NCI-H1436 (cell line): ENCODE measurements around the gene BCL2A1.
"Not testable (repeated sequence)": the region's sequence is repeated elsewhere in the genome, so short reads cannot be mapped to it uniquely, and the experiment has no call there.

Source experiments
- DNase-seq: peaks from one replicate; lab custom pipeline; 2025; lab: John Stamatoyannopoulos, UW

The BCL2A1 gene

DNA sequence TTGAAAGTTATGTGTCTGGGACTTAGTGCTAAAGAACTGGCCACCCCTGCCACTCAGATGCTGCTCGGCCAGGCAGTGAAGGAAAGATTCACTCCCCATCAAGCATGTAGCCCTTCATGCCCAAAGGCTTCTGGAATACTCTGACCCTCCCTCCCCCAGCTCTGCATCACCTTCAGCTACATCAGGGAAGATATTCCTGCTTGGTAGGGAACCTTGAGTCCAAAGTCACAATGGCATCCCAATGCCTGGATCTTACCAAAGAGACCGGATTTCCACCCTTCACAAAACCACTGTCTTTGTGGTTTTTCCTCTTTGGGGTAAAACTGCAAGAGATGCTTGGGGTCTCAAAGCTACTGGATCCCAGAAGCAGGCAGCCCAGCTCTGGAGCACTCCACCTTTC, 18.2 kb upstream of the BCL2A1 start:
- no peak for DNase-seq

GRCh38 chr15:79988448-79989117, 17.6 kb upstream of the BCL2A1 start:
- no peak for DNase-seq

GRCh38 chr15:79987969-79988368, 17.0 kb upstream of the BCL2A1 start:
- no peak for DNase-seq

- no peak for DNase-seq
These were observed 16.6 kb upstream of the BCL2A1 start for GRCh38 chr15:79987569-79987955.

GRCh38 chr15:79981831-79982455, 10.9 kb upstream of the BCL2A1 start:
- peak; percentile 7 for DNase-seq

DNA sequence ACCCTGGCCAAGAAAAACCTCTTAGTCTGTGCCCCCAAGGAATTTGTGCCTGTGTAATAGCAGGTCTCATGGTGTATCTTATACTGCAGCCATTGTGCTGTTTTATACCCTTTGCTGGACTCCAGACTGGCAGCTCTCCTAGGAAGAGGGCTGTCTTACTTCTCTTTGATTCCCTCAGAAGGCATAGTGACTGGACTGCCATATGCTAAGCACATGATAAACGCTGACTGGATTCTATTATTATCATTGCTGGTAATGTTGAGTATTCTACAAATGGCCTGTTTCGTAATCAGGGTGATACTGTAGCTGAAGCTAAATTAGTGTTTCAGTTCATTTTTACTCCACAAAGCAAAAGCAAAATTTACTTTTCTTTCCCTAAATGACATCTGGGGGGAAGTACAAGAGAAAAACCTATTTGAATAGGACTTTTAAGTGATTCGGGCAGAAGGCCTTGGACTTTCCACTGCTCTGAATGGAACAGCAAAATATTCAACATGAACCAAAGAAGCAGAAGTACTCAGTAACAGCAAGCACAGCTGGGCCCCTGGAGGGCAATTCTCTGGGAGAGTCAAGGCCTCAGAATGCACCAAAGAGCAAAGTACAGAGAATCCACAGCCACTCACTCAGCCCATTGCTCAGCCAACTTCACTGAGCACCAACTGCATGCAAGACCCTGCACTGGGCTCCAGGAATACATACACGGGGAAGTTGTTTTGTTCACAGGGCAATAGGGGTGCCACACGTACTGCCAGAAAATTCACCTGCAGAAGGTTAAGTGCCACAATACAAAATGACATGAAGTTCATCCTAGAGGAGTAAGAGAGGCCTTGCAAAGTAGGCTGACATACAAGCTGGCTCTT, 7.9 kb upstream of the BCL2A1 start:
- DNase-seq: no peak

- DNase-seq: no peak
These were observed 7.3 kb upstream of the BCL2A1 start for GRCh38 chr15:79978260-79978654.

DNA sequence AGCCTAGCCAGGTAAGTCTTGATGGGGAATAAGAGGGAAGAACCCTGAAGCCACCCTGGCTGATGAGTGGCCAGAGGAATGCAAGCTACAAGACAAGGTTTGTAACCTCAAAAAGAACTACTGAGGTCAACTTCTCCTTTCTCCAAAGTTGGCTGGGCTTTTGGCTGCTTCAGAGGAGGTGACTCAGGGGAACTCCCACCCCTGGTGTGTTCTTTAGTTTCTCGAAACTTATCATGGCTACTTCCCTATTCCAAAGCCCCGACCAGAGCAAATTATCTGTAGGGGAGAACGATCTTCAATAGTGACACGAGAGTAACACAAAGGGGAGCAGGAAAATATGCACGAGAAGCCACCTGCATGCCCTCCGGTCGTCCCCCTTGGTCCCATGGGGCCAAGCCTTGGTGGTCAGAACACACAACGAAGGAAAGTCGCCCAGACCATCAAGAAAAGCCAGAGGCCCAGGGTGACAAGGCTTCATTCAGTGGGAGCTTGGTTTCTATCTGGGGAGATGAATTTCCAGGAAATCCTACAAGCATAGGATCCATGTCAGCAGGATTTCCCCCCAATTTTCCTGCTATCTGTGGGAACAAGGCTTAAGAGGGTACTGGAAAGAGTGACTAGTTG, 6.5 kb upstream of the BCL2A1 start:
- DNase-seq: no peak

DNA sequence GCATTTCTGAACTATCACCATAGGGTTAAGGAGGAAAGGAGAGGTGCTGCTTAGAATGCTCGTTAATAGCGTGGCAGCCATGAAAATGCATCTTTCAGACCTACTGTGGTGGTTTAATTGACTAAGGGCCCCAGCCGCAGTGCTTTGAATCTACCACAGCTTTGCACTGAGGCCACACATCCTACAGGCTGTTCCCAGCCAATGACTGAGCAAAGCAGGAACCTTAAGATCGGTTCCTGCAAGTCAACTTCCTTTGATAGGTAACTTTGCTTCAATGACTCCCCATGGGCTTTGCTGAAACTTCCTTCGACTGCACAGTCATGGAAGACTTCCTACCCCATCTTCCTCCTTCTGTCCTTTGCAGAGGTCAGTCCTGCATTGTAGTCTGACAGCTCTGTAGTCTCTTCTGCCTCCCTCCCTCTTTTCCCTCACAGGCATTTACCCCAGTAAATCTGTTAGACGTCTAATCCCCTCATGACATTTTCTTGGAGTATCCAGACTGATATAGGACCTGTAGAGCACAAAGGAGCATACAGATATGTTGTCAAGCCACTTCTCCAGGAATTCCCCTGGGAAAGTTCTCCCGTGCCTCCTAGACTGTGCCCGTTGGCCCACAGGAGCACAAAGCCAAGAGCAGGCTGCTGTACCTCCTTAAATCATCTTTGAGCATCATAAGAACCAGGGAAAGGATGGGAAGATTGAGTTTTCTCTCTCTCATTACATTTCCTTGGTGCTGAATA, 2.6 kb upstream of the BCL2A1 start:
- DNase-seq: no peak

- no peak for DNase-seq
These were observed 1.9 kb upstream of the BCL2A1 start for GRCh38 chr15:79972863-79973262.

- DNase-seq: no peak
These were observed 815 bp downstream of the BCL2A1 start for GRCh38 chr15:79970181-79970580.

DNA sequence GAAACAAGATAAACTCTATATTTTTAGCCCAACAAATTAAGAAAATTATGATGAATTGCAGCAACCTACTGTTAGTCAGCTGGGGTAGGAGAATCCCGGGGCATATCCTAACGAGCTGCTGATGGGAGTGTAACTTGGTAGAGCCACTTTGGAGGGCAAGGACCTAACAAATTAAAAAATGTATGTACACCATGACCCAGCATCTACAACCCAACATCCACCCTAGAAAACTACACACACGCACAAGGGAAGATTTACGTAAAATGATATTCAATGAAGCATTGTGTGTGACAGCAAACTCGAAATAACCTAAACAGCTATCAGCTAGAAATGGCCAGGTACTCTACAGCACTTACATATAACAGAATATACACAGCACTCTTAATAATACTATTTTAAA, 1.9 kb downstream of the BCL2A1 start:
- DNase-seq: no peak

- no peak for DNase-seq
These were observed 3.5 kb downstream of the BCL2A1 start for GRCh38 chr15:79967298-79968182.

- no peak for DNase-seq
These were observed 4.2 kb downstream of the BCL2A1 start for GRCh38 chr15:79966634-79967297.

- no peak for DNase-seq
These were observed 5.0 kb downstream of the BCL2A1 start for GRCh38 chr15:79965846-79966630.

DNA sequence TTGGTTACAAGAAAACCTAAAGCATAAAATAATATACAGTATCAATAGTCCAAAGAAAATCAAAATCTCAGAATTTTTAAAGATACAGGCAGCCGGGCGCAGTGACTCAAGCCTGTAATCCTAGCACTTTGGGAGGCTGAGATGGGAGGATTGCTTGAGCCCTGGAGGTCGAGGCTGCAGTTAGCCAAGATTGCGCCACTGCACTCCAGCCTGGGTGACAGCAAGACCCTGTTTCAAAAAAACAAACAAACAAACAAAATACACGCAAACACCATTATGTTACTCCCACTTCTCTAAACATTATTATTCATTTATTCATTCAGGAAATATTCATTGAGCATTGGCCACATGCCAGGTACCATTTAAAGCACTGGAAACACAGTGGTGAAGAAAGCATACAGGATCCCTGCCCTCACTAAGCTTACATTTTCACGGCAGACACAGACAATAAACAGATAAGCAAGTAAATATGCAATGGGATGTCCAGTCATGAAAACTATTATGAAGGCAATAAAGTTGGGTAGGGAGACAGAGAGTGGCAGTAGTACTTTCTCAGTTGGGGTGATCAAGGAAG, 6.7 kb downstream of the BCL2A1 start:
- DNase-seq: no peak

DNA sequence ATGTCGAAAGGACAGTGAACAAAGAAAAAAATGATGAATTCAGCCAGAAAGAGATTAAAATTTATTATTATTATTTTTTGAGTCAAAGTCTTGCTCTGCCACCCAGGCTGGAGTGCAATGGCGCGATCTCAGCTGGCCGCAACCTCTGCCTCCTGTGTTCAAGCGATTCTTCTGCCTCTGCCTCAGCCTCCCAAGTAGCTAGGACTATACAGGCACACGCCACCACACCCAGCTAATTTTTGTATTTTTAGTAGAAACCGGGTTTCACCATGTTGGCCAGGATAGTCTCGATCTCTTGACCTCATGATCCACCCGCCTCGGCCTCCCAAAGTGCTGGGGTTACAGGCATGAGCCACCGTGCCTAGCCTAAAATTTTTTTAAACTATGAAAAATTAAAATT, 8.1 kb downstream of the BCL2A1 start:
- not testable (repeated sequence) for DNase-seq

DNA sequence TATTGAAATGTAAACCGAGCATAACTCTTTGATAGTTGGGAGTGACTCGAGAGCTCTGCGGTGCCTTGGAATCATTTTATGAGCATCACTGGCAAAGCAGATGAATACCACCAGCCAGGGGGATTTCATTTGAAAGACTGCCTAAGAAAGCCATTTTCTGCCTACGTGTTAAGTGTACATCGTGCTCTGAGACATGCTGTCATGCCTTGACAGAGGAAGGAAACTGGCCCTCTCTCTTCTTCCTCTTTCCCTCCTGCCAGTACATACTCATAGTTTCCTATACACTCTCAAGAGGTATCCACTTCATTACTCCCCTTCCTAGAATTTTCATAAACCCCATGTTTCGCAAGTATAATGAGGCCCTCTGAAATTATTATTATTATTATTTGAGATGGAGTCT, 8.8 kb downstream of the BCL2A1 start:
- DNase-seq: no peak
